KBM-7 (cell line): Measurements from ENCODE around the gene SDHA.
"Not testable (repeated sequence)": the region's sequence is repeated elsewhere in the genome, so short reads cannot be mapped to it uniquely, and the experiment has no call there.

Source experiments
- DNase-seq: peaks from one replicate; pipeline ENCODE4 v3.0.0-alpha.2; 2015
- in situ Hi-C: fragments of 300-500 bp; cut with MboI; formaldehyde crosslinking; loops from 2 replicates; pipeline ENCODE4 v1.14.3; 2020; ENCODE audit warnings: low sequenced_read_pairs, low pct_unique_long_range_greater_than_20kb, mixed read lengths

Gene SDHA

DNA sequence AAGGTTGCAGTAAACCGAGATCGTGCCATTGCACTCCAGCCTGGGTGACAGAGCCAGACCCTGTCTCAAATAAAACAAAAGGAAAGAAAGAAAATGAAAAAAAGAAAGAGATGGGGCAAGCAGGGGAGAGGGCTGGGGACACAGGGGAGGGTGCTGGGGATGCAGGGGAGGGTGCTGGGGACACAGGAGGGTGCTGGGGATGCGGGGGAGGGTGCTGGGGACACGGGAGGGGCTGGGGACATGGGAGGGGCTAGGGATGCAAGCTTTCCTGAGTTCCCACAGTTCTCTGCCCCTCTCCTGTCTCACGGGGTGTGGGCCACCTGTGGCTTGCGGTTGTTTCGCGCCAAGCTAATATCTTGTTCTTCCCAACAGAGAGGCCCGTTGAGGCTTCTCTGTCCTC, 60.5 kb downstream of the SDHA start:
- in situ Hi-C loops, result no loop called here

DNA sequence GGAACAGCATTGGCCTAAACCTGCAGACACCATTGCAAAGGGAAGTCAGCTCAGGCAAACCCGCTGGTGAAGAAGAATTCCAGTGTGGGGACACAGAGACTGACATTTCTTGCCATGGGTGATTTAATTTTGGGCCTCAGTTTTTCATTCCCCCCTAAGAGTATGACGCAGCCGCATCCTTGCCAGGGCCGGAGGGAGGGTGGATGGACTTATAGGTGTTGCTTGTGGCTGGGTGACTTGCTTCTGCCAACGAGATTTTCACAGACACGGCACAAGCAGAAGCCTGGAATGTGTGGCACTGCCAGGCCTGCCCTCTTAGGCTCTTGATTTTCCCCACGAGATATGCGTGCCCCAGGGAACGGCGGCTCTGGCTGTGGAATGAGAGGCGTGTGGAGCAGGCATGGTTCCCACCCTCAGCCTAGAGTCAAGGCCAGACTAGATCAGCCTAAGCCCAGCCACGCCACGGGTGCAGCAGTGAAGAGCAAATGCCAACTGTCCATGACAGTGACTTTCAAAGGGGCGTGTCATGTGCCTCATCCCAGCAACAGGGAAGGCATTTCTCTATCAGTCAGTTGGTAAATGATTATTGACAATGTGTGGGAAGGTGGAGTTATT, 61.0 kb downstream of the SDHA start:
- DNase-seq, result not testable (repeated sequence)

More for the DNA sequence above, 60.5 kb downstream of the SDHA start:
- no peak for DNase-seq

DNA sequence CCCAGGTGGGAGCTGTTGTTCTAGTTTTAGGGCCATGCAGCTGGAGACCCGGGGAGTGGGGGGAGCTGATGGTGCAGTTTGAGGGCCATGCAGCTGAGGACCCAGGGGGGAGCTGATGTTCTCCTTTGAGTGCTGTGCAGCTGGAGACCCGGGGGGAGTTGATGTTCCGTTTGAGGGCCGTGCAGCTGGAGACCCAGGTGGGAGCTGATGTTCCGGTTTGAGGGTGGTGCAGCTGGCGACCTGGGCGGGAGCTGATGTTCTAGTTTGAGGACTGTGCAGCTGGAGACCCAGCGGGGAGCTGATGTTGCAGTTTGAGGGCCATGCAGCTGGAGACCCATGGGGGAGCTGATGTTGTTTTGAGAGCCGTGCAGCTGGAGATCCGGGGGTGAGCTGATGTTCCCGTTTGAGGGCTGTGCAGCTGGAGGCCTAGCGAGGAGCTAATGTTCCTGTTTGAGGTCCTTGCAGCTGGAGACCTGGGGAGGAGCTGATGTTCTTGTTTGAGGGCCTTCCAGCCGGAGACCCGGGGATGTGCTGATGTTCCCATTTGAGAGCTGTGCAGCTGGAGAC, 68.0 kb downstream of the SDHA start:
- no peak for DNase-seq
- in situ Hi-C loops, result no loop called here

More for the DNA sequence above, 61.0 kb downstream of the SDHA start:
- in situ Hi-C loops, result not testable (repeated sequence)

DNA sequence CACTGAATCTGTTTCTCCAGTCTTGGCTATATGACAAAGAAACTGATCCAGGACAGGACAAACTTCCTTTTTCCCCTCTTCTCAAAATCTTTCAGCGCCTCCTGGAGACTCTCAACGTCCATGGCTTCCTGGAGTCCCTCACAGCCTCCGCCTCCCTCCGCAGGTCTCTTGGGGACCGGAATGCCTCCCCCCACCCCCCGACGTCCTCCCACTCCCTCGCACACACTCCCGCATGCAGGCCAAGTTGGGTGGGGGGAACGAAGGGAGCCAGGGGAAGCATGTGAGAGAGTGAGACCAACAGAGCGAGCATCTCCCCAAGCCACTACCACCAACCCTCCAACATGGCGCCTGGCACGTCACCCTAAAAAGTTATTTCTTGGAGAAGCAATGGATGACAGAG, 72.1 kb downstream of the SDHA start:
- in situ Hi-C loops, DNase-seq: not testable (repeated sequence)

DNA sequence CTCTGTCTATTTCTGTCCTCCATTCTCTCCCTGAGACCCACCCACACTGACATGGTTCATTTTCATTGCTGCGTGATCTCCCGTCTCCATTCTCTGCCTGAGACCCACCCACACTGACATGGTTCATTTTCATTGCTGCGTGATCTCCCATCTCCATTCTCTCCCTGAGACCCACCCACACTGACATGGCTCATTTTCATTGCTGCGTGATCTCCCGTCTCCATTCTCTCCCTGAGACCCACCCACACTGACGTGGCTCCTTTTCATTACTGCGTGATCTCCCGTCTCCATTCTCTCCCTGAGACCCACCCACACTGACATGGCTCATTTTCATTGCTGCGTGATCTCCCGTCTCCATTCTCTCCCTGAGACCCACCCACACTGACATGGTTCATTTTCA, 73.2 kb downstream of the SDHA start:
- in situ Hi-C loops, DNase-seq: not testable (repeated sequence)

DNA sequence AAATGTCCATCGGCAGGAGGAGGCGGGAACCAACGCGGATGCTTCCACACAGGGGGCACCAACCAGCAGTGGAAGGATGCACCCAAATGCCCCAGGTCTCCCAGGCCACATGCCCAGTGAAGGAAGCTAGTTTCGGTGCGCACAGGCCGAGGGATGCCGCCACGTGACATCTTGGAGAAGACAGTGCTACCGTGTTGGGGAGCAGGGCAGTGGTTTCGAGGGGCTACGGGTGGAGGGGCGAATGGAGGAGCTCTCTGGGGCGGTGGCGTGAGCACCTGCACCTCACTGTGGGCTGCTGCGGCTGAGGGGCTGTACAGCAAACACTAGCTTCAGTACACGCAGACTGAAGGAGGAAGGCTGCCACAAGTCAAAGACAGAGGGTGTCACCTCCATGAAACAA, 76.7 kb downstream of the SDHA start:
- in situ Hi-C loops, result not testable (repeated sequence)

DNA sequence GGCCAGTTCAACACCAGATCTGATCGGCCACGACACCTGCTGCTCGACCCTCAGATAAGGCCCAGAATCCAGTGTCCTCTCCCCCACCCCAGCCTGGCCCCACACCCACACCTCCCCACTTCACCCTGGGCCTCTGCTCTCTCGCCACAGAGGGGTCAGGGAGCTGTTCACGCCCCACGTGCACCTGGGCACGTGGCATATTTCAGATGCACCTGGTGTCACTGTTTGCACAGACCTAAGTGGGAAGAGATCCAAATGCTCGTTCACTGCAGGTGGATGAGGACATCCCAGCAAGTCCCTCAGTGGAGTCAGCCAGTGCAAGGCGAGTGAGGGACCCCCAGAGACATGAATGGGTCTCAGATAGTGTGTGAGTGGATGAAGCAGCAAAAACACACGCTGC, 78.1 kb downstream of the SDHA start:
- in situ Hi-C loops, DNase-seq: not testable (repeated sequence)

More for the DNA sequence above, 76.7 kb downstream of the SDHA start:
- DNase-seq, result not testable (repeated sequence)

DNA sequence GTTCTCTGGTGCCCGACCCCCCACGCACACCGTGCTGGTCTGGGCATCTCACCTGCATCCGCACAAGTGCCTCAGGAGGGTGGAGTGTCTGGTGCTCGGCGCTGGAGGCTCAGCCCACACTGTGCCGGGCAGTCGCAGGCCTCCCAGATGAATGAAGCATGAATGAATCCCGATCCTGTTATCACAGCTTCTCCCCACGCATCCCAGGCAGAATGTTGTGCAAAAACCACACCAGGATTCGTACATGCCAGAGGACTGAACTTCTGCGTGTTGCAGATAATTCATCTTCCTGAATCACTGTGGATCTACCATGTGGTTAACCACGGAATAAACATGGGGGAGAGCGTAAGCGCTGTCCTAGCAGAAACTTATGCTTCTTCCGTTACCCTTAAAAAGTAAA, 78.8 kb downstream of the SDHA start:
- in situ Hi-C loops, result not testable (repeated sequence)

DNA sequence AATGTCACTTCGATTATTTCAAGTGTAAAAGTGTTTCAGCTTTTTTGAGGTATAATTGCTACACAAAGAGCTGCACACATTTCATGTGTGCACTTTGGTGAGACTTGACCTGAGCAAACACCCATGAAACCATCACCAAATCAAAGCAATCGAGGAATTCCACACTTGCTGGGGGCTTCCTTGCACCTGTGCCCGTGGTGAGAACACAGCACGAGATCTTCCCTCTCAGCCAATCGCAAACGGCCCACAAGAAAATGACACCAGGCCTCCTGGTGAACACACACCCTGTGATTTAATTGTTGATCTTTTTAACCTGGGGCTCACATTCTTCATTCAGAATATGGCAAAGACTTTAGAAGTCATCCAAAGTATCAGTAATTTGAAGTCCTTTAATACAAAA, 79.3 kb downstream of the SDHA start:
- in situ Hi-C loops, result not testable (repeated sequence)

More for the DNA sequence above, 78.8 kb downstream of the SDHA start:
- peak; percentile 47 for DNase-seq

DNA sequence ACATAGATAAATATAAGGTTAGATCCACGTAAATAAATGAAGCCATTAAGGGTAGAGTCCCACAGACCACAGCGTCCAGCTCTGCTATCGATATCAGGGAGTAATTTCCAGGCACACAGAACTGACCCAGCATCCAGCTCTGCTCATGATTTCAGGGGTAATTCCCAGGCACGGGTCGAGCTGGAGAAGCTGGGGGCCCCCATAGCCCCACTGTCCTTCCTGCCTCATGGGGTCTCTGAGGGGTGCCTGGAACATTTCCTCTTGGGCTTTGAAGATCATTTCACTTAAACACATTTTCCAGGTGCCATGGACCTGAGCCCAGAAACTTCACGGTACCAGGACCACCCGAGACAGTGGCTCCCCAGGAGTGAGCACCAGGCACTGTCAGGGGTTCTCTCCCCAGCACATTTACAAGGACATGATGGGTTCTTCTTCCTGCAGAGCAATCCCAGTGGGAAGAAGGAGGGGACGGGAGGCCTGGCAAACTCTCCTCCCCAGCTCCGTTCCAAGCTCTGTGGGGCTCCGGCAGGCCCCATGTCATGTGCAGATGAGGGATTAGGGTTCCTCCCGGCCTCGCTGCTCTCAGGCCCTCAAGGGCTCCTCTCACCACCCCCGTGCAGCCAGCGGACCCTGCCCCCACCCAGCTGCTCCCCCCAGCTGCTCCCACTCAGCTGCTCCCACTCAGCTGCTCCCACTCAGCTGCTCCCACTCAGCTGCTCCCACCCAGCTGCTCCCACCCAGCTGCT, 80.0 kb downstream of the SDHA start:
- DNase-seq, in situ Hi-C loops: not testable (repeated sequence)

More for the DNA sequence above, 79.3 kb downstream of the SDHA start:
- not testable (repeated sequence) for DNase-seq

DNA sequence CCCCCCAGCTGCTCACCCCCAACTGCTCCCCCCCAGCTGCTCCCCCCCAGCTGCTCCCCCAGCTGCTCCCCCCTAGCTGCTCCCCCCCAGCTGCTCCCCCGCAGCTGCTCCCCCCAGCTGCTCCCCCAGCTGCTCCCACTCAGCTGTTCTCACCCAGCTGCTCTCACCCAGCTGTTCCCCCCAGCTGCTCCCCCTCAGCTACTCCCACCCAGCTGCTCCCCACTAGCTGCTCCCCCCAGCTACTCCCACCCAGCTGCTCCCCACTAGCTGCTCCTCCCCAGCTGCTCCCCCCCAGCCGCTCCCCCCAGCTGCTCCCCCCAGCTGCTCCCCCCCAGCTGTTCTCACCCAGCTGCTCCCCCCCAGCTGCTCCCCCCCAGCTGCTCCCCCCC, 80.6 kb downstream of the SDHA start:
- no peak for DNase-seq
- in situ Hi-C loops, result no loop called here

DNA sequence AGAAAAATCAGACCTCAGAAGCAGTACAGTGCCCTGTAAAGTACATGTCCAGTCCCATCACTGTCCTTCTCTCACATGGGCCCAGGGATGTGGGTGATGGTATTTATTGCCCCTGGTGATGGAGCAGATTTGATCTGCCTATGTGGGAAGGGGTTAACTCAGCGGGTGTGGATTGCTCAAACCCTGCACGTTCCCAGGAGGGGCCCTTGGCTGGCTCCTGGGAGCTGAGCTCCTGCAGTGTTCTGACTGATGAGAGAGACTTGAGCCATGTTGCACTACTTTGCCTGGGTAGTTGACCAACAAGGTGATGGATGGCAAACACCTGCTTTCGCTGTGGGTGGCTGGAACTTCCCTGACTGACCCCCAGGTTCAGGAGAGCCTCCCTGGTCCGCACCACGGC, 81.8 kb downstream of the SDHA start:
- in situ Hi-C loops, DNase-seq: not testable (repeated sequence)

DNA sequence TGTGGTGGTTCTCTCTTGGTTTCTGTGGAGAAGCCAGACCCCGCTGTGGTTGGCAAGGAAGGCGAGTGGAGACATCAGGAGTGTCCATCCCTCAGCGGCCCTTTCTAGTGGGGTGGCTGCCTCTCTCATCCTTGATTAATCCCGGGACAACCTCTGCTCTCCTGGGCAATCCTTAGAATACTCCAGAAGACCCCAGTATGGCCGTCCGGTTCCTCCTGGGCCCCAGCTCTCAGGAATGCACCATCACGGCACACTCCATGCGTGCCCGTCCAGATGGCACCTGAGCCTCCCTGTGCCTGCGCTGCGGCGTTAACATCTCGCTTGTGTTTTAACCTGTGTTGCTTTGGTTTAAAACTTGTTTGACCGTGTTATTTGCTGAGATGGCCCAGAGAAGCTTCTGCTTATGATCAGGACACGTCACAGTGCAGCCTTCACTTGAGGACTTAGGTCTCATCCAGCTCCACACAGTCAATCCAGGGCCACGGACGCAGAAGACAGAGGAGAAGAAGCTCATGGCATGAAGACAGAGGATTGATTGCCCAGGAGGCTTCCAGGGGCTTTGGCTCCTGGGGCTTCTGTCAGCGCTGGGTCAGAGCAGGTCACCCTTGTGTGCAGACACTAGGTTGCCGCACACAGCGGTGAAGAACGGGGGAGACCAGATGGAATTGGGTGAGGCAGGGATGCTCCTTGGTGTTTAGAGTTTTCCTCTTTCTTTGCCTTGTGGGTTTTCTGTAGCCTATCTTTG, 82.7 kb downstream of the SDHA start:
- in situ Hi-C loops, DNase-seq: not testable (repeated sequence)

DNA sequence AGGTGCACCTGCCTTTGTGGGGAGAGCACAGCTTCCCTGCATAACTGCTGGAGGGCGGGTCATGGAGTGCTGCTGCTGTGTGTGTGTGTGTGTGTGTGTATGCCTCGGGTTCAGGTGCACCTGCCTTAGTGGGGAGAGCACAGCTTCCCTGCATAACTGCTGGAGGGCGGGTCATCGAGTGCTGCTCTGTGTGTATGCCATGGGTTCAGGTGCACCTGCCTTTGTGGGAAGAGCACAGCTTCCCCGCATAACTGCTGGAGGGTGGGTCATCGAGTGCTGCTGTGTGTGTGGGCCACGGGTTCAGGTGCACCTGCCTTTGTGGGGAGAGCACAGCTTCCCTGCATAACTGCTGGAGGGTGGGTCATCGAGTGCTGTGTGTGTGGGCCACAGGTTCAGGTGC, 84.3 kb downstream of the SDHA start:
- in situ Hi-C loops, DNase-seq: not testable (repeated sequence)

DNA sequence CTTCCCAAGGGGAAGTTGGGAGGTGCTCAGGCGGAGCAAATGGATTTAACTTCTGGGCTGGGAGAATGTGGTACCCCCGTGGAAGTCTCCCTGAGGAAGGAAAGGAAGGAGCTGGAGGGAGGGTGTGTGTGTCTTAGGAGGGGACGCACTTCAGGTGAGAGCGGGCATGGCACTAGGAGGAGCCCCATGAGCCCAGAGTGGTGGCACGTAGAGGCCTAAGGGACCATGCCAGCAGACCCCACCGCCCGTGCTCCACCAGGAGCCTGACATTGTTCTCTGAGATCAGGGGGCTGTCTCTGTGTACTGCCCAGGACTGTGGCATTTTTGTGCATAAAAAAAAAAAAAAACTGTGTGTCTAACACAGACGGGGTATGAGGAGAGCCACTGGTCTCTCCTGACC, 84.8 kb downstream of the SDHA start:
- in situ Hi-C loops, result no loop called here
- no peak for DNase-seq

DNA sequence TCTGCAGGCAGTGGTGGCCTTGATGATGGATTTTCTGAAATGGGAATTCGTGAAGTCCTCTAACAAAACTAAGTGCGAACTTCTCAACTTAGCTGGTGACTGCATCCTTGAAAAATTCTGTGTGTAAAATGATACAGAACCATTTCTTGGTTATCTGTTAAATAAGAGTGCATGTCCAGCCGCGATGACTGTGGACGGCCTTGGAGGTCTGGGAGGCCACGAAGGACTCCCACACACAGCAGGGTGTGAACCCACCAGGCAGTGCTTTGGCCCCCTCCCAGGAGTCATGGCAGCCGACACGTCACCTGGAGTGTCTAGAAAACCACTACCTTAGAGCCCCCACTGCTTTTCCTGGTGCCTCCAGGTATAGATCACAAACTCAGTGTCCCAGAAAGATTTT, 85.6 kb downstream of the SDHA start:
- DNase-seq, in situ Hi-C loops: not testable (repeated sequence)

DNA sequence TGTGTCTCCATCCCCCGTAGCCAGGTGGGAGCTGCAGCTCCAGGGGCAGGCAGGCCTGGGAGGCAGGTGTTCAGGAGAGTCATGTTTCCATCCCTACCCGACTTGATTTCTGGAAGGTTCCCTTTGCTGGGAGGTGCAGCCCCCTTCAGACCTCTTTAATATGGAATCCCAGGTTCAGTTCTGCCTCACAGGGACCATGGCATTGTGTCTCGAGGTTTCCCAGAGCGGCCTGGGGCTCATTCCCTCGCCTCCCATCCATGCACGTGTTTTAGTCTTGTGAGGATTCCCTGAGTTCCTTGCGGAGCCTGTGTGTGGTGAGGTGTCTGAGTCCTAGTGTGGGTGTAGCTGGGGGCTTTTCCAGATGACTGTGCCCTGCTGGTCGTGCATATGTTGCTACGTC, 86.9 kb downstream of the SDHA start:
- in situ Hi-C loops, result no loop called here
- DNase-seq, result no peak

DNA sequence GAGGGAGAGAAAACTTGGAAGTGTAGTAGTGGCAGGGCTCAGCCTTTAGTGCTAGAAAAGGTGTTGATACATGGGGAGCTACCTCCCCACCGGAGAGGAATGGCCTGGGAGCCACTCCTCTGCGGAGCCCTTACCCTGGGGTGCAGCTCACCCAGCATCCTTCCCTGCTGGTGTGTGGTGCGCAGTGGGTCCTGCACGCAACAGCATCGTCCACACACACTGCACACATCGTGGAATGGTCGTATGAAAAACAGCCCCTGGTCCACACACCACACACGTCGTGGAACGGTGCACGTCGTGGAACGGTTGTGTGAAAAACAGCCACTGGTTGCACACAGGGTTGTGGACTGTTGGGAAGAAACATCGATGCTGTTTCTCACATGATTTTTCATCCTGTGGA, 87.3 kb downstream of the SDHA start:
- in situ Hi-C loops, result no loop called here
- no peak for DNase-seq

DNA sequence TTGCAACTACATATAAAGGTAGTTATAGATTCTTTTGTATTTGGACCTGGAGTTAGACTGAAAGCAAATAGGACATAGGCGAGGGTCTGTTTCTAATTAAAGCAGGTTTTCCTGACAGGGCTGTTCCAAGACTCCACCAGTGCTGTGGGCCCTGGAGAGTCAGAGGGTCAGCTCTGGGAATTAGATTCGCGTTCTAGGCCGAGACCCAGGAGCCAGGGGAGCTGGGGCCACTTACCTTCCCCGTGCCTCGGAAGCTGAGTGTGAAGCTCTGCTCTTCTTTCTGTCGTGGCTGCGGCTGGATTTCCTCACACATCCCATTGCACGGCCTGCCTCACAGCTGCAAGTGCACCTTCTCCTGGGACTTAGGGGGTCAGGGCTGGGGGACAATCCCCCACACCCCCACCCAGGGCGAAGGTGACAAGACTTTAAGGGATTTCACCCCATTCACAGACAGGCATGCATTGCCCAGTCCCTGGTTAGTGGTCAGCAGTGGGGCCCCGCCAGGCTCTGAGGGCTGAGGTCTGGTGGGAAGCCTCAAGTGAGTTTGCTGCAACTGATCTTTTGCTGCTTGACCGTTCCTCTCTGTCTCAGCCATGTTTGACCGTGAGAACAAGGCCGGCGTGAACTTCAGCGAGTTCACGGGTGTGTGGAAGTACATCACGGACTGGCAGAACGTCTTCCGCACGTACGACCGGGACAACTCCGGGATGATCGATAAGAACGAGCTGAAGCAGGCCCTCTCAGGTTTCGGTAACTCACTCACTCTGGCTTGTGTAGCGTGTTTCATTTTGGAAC, 88.1 kb downstream of the SDHA start:
- DNase-seq, result no peak
- in situ Hi-C loops, result no loop called here
